A673 (cell line): ENCODE measurements around the gene FNDC1.

Experiments used
- EZH2 ChIP-seq: fragments of 200-600 bp; sonication (generic); IDR thresholded peaks from 2 replicates; pipeline ENCODE4 v1.6.1; 2017; ENCODE audit warnings: borderline replicate concordance, low read depth, mild to moderate bottlenecking, mixed read lengths, antibody characterized with exemption, low read length; ENCODE audit not compliant: poor library complexity, severe bottlenecking
- TF ChIP-seq, protein P1 (sequence below): fragments of 300-800, 200-600 bp; sonication (generic); conservative IDR thresholded peaks from 2 replicates; pipeline ENCODE4 v1.5.1; 2017; ENCODE audit warnings: low read depth, mild to moderate bottlenecking, antibody characterized with exemption, low read length, moderate library complexity, mixed read lengths

DNA sequence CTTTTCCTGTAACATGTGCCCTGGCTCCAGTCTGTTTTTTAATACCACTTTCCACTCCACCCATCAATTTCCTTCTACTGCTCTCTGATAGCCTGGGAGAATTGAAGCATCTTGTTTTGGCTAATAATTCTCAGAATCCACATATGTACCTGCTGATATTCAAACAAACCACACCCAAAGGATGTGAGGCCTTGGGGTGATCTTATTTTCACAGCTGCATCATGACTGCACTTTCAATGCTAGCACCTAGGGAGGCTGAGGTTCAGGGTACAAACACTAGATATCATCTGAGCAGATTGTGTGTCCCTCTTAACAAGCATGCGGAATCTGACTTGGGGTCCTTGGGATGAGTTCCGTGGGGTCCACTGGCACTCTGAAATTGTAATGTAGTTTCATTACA is 12.7 kb downstream of the FNDC1 start:
- TF ChIP-seq, protein P1, sequence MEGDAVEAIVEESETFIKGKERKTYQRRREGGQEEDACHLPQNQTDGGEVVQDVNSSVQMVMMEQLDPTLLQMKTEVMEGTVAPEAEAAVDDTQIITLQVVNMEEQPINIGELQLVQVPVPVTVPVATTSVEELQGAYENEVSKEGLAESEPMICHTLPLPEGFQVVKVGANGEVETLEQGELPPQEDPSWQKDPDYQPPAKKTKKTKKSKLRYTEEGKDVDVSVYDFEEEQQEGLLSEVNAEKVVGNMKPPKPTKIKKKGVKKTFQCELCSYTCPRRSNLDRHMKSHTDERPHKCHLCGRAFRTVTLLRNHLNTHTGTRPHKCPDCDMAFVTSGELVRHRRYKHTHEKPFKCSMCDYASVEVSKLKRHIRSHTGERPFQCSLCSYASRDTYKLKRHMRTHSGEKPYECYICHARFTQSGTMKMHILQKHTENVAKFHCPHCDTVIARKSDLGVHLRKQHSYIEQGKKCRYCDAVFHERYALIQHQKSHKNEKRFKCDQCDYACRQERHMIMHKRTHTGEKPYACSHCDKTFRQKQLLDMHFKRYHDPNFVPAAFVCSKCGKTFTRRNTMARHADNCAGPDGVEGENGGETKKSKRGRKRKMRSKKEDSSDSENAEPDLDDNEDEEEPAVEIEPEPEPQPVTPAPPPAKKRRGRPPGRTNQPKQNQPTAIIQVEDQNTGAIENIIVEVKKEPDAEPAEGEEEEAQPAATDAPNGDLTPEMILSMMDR, result no peak
- no peak for TF ChIP-seq EZH2
